Endometrial microvascular endothelial cells (primary cell): ENCODE measurements around the gene NLGN1. TPM values are rescaled to one million over a fixed set of nuclear protein-coding genes. Genes with fewer than 3 reads are reported as not detected.

Experiments used
- in situ Hi-C: cut with HindIII; loops from 2 replicates; pipeline ENCODE4 v1.10.0; 2017; ENCODE audit warnings: low sequenced_read_pairs, low pct_unique_long_range_greater_than_20kb; ENCODE audit errors: inconsistent ontology term
- total RNA-seq: library from RNA; depleted of rRNA; stranded (reverse); fragments of >200 nt; gene quantifications from one replicate; pipeline ENCODE4 v1.2.3, GENCODE V29; 2015; ENCODE audit errors: inconsistent ontology term

The NLGN1 gene
- total RNA-seq, 1 donor from 2014 or later: 10.3 TPM

DNA sequence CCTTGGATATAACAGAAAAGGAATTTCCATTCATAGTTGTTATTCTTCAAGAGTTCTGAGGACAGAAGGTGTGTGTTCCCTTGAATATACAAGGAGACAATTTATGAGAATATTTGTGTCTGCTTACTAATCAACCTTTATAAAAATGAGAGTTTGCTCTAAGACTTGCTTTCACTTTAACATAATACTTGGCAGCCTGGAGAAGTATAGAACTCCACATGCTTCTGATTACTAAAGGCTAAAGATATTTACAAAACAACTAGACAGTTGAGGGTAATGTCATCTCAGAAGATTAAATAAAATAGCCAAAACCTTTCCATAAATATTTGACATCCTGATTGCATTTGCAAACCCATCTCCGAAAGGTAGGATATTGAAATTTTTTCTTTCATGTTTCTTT lies 734.5 kb downstream of the NLGN1 start:
- in situ Hi-C loops: no loop called here

DNA sequence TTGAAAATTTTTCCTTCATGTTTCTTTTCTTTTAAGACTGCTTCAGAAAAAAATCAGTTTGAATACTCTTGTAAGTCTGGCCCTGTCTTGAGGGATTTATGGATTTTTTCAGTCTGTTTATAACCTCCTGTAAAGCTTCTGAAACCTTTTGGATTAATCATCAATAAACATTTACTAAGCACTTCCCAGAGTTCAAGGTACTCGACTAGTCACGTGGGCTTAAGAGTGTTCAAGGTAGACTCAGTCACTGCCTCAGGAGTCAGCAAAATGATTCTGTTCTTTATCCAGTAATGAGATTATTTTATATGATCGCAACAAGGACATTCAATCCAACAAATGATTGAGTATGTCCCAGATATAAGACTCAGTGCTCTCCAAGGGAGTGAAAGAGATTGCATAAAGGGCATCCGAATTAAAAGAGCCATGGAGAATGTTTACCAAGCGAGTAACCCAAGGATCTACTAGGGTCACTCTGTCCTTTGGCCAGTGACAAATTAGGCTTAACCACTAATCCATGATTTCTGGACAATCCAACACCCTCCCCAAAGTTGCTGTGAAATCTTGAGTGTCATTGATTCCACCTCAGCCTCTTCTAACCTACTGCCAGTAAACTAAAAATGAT lies 735.0 kb downstream of the NLGN1 start:
- in situ Hi-C loops: no loop called here

DNA sequence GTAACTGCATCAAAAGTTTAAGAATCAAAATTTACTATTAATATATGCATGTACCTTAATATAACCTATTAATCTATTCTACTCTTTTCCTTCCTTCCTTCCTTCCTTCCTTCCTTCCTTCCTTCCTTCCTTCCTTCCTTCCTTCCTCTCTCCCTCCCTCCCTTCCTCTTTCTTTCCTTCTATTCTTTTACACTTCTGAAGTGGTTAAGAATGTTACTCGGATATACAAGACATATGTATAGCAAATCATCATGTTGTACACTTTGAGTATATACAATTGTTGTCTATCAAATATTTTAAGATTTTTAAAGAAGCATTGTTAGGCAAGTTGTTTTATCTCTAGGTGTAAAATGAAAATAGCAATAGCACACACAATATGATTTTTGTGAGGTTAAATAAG lies 748.5 kb downstream of the NLGN1 start:
- in situ Hi-C loops: no loop called here

DNA sequence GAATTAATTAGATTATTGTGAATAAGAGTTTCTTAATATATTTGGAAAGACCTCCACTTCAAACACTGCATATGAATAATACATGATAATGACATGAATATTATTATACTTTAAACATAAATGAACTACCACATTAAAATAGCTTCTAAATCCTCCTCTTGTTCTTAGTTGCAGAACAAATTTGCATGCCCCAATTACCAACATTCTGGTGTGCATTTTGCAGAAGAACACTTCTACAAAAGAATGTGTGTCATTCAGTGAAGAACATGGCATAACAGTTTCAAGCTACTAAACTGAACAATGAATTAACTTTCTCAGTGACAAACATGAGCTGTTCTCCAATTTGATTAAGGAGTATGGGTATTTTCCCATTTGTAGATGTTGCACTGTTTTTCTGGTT lies 750.3 kb downstream of the NLGN1 start:
- in situ Hi-C loops: no loop called here

DNA sequence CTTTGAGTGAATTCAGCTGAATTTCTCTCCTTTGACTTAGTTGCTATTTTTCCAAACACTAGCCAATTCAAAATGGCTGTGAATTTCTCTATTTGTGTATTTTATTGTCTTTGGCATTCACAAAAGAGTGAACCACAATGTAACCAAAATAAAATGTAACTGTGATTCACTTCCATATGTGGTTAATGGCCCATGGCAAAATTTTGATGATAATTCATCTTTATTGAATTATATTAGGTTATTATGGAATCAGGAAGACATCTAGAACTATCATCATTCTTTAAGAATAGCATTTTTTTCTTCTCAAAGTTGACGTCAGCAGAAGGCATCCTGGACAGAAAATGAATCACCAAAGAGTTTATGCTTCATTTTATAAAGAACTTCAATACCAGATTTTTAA lies 756.3 kb downstream of the NLGN1 start:
- in situ Hi-C loops: no loop called here

DNA sequence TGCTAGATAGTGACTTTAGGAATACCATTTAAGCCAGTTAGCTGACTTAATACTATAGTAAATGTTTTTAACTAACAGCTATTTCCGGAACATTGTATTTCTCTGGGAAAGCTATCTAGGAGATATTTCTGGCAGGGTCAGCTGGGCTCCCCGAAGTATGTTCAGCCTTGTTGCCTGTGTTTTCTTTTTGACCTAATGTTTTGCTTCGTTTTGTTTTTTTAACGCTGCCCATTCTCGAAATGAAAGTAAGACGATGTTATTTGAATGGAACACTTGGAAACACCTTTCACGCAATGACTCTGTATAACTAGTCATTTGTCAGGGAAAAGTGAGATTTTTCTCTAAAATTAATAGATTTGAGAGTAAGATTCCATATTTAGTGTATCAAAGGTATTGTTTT lies 758.7 kb downstream of the NLGN1 start:
- in situ Hi-C loops: no loop called here

DNA sequence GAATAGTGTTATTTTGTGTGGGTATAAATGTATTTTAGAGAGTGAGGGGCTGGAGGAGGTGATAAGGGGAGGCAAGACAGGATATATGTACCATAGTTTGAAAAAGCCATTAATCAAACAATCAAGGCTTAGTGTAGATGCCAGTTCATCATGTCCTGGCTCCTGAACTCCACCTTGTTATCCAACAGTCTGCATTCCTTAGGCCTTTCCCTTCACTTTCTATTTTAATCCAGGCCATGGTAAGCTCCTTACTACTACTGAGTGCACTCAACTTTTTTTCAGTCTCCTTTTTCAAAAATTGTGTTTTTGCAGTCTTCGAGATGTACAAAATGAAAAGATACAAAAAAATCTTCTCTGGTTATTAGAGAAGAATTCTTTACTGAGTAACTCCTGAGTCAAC lies 761.1 kb downstream of the NLGN1 start:
- in situ Hi-C loops: no loop called here

DNA sequence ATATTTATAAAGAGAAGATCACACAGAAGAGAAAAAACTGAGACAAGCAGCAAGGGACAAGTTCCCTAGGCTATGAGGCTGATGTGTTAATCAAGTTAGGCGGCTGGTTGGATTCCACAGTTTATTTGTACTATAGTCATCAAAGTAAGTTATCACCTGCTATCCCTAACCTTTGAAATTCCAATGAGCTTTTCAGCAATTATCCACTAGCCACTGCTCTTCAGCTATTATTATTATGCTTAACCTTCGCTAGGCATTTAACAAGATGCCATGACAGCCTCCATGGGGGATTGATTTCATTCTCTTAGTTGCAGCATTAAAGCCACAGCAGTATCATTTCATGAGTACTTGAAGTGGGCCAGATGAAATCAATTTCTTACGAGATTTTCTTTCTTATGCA lies 762.1 kb downstream of the NLGN1 start:
- in situ Hi-C loops: no loop called here

DNA sequence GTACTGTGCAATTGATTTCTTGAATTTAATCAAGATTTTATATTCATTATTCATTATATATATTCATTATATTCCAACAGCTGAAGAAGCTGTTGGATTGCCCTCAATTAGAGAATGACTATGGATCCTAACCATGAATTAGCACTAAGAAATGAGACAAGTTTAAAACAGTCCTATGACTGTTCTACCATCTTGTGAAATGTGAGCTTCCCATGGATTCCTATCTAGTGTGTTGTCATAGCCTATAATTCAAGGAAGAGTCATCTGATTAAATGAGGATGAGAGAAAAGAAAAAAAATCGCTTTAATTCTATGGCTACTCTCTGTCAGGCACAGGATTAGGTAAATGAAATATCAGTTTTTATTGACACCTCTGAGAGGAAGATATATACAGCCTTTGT lies 765.0 kb downstream of the NLGN1 start:
- in situ Hi-C loops: no loop called here

DNA sequence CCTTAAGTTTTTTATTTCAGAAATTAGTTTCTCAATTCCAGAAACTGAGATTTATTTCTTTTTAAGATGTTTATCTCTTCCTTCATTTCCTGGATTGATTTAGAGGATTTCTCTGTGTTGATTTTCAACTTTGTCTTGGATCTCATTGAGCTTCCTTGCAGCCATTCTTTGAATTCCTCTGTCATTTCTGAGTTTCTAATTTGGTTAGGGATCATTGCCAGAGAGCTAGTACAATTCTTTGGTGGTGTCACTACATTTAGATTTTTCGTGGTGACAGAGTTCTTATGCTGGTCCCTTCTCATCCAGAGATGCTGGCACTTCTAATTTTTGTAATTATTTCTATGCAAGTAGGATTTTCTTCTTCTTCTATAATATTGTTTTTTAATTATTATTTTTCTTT lies 770.5 kb downstream of the NLGN1 start:
- in situ Hi-C loops: no loop called here

DNA sequence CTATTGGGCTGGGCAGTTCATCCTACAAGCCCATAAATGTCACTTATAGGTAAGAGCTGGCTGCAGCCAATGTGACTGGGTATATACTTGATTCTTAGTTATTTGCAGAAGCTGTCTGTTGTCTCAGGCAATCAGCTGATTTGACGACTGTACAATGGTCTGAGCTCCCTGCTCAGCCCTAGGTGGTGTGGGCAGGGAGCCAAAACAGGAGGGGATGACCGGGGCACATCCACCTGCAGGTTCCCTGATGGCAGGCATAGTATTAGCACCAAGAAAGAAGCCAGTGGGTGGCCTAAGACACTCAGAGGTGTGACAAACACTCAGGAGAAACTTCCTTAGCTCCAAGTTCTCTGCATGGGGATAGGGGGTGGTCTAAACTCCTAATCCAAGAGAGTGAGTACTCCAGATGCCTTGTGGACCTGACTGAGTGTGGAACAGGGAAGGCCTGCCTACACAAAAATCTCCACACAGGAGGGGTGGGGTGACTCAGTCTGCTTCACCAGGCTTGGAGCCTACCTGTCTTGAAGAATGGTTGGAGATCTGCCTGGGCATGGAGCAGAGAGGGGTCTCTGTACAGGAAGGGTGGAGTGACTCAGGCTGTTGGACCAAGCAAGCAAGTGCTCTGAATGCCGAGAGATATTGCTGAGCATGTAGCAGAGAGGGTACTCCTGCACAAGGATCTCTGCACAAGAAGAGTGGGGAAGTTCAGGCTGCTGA lies 771.2 kb downstream of the NLGN1 start:
- in situ Hi-C loops: no loop called here

DNA sequence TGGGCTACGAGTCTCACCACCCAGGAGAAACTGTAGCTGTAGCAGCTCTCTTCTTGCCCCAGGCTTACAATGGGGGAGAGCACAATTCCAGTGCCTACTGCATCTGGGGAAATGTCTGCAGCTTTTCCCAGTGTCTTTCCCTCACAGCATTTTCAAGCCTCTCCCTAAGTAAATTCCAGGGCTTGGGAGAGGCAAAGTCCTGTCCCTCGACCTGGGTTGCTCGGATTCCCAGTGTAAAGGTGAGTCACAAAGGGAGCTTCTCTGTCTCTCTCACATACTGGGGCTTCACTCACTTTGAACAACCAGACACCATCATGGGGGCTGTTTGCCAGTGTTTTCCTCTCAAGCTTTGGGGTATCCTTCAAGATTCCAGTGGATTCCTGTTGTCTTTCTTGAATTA lies 772.2 kb downstream of the NLGN1 start:
- in situ Hi-C loops: no loop called here

DNA sequence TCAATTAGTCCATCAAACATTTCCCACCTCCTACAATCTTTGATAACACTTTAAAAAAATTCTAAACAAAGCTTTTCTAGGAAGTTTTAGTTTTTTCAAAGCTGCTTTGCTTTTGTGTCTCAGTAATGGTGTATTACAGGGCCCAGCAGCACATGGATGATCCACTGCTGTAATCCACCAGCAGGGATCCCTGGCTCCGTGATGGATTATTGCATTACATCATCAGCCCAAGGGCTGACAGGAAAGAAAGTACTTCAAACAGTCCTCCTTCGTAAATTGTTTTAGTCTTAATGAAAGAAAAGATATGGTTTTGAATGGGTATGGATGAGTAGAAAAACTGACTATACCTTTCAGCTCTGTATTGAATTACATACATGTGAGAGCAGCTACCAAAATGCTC lies 772.7 kb downstream of the NLGN1 start:
- in situ Hi-C loops: no loop called here

DNA sequence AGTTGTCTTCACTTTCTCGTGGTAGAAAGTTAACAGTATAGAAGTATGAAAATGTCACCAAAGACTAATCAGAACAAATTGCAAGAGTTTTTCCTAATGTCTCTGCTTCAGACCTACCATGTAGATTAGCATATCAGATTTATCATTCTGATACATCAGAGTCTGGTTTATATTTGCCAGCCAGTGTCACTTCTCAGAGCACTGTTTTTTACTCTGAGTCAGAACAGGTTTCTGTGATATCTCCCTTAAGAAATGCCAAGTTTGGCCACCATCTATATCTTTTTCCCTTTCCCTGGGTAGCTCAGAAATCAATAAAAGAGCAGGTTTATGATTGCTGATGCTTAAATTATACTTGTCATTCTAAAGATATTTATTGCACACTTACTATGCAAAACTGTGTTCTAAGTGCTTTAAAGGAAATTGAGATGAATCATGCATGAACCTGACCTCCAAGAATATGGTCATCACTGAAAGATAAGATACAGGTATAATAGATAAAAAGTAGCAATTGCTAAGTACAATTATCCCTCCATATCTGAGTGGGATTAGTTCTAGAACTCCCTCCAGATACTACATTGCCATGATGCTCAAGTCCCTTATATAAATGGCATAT lies 788.9 kb downstream of the NLGN1 start:
- in situ Hi-C loops: no loop called here

DNA sequence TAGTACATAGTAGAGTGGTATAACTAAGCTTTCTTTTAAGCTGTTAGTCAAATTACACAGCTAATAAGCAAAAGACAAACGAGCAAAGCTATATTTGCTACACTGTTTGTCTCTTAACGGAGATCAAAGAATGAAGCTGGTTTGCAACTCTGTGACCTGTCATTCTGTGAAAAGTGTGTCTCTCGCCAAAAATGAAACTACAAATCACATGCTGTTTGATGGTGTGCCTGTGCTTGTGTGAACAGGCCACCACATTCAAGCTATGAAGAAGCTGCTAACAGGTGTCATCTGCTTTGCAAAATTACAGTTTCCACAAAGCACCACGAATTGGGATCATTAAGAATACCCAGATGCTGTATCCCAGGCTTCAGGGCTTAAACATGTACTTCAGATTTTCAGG lies 793.8 kb downstream of the NLGN1 start:
- in situ Hi-C loops: no loop called here

DNA sequence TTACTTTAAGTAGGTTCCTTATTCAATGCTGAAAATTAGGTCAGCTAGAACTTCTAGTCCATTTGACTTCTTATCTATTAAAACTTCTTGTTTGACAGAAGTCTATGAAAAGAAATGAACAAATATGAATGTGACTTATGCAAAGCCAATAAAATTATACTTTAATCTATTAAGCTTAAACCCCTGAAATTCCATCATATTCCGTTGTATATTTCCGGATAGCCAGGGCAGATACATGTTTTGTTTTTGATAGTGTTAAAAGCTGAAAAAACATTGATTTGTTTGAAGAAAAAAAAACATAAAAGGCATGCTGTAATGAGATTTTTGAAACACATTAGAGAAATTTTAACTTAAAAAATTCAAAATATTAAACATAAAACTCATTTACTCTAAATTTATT lies 794.4 kb downstream of the NLGN1 start:
- in situ Hi-C loops: no loop called here

DNA sequence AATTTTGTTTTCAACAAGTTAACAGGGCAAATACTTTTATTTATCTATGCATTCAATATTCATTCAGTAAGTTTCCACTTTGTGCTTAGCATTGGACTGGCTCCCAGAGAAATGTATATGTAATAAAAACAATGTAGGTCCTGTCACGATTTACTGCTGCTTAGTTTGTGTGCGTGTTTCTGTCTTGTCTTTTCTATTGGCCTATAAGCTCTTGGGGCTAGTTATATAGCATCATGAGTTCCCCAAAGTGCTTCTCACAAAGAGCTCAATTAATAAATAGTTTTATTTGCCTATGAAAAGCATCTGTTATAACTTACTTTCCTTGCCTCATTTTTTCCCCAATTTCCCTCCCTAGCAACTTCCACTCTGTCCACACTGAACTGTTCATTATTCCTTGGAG lies 794.9 kb downstream of the NLGN1 start:
- in situ Hi-C loops: no loop called here

DNA sequence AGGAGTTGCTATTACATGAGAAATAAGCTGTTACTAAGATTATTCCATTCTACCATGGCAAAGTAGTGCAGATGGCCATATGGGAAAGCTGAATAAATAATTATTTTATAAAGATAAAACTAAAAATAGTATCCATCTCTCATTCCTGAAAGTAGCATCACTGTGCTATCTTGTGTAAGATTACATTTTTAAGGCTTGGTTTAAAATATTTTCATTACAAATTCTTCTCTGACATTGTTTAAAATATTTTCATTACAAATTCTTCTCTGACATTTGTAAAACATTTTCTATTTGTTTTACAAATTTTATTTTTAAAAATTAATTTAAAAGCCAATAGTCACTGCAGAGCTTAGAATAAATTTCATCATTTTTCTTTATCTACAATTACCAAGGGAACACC lies 796.1 kb downstream of the NLGN1 start:
- in situ Hi-C loops: no loop called here

DNA sequence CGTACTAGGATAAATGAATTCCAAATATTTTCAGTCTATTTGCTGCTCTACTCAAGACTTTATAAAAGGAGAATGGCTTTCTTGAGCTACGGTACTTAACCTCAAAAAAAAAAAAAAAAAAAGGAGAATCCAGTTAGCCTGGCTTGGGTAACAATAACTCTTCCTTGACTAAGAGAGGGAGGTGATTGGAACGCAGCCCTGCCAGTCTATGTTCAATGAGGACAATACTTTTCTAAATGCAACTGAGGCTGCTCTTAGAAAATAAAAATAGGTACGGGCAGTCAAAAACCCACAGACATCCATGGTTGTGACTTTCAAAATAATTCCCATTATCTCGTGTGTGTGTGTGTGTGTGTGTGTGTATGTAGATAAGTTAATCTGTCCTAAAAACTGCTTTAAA lies 799.9 kb downstream of the NLGN1 start:
- in situ Hi-C loops: no loop called here

DNA sequence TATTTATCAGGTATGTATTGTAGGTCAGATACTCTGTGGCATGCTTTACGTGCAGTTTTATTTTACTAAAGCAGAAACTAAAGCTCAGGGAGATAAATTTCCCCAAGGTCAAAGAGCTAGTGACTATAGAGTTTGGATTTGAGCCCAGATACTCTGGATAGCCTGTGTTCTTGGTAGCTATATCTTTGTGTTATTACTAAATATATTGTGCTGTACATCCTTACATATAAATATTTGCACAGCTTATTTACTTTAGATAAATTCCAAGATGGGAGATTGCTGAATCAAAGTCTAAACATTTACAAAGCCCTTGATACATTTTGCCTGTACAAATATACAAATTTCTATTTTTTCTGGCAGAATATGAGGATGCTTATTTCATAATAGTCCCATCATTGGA lies 800.7 kb downstream of the NLGN1 start:
- in situ Hi-C loops: no loop called here

DNA sequence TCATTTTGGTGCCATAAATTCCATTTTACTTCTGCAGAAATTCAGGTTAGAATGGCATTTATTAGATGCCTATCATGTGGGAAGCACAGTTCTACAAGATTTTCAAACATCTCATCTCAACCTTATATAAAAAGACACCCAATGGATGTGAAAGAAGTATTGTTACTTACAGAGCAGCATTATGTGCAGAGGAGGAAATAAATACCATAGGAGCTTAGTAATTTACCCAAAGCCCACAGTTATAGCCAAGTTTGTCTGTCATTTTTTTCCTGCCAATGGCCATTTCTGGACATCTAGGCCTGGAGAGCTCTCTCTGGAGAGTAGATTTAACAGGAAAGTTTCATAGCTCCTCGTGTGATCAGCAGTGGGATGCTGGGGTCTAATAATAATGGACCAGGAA lies 802.2 kb downstream of the NLGN1 start:
- in situ Hi-C loops: no loop called here
